SK-N-SH (cell line): ENCODE data around the gene RRH. TPM values are rescaled to one million over a fixed set of nuclear protein-coding genes. Genes with fewer than 3 reads are reported as not detected.

Experiments
- CTCF ChIA-PET: fragments of 300-600, 350-600 bp; formaldehyde crosslinking; extraction: SDS; loops from one replicate; lab custom pipeline; 2021; lab: Yijun Ruan, JAX
- POLR2A ChIA-PET: fragments of 350-600 bp; sonication (Branson Sonifier 250); formaldehyde crosslinking; extraction: SDS; loops from one replicate; lab custom pipeline; 2020; ENCODE audit warnings: antibody characterized with exemption, inconsistent platforms; lab: Yijun Ruan, JAX
- DNase-seq: peaks from one replicate; pipeline ENCODE4 v3.0.0; 2012
- H2AFZ ChIP-seq: fragments of 200-600 bp; sonication (generic); 2 replicates; pipeline ENCODE4 v1.8.1; 2016; ENCODE audit warnings: antibody characterized with exemption, mild to moderate bottlenecking, low read depth
- H3F3A ChIP-seq: fragments of 200-600 bp; sonication (generic); replicated peaks from 2 replicates; pipeline ENCODE3; 2016; ENCODE audit warnings: antibody characterized with exemption, mild to moderate bottlenecking; ENCODE audit not compliant: insufficient read depth
- H3K27ac ChIP-seq, 2 experiments: fragments of 200-500 bp in 1 of 2; fragments of 200-600 bp in 1 of 2; sonication (Bioruptor generic) in 1 of 2; sonication (generic), shearing (Covaris generic) in 1 of 2; 2 replicates each; pipeline versions ENCODE4 v1.5.1 to v1.6.1; 2014 to 2016; ENCODE audit warnings: low read depth in 2 of 2, inconsistent platforms in 1 of 2, low read length in 1 of 2, mild to moderate bottlenecking in 1 of 2, mixed read lengths in 1 of 2
- H3K27me3 ChIP-seq: fragments of 200-600 bp; sonication (generic), shearing (Covaris generic); 2 replicates; pipeline ENCODE4 v1.6.1; 2016; ENCODE audit warnings: mixed run types; ENCODE audit not compliant: insufficient read depth
- H3K36me3 ChIP-seq, 2 experiments: fragments of 200-500 bp in 1 of 2; fragments of 200-600 bp in 1 of 2; sonication (Bioruptor generic) in 1 of 2; sonication (generic) in 1 of 2; replicated peaks in 1 of 2; 2 replicates each; pipeline versions ENCODE3 to v1.5.1; 2014 to 2016; ENCODE audit warnings: low read length in 1 of 2, mild to moderate bottlenecking in 1 of 2; ENCODE audit not compliant: insufficient read depth in 2 of 2, control insufficient read depth in 1 of 2
- H3K4me1 ChIP-seq, 2 experiments: fragments of 200-500 bp in 1 of 2; fragments of 200-600 bp in 1 of 2; sonication (Bioruptor generic) in 1 of 2; sonication (generic), shearing (Covaris generic) in 1 of 2; 2 replicates each; pipeline versions ENCODE4 v1.5.1 to v1.6.1; 2014 to 2016; ENCODE audit warnings: low read depth in 1 of 2, low read length in 1 of 2, mixed run types in 1 of 2; ENCODE audit not compliant: insufficient read depth in 2 of 2, control insufficient read depth in 1 of 2
- H3K4me2 ChIP-seq: fragments of 200-600 bp; sonication (generic), shearing (Covaris generic); 2 replicates; pipeline ENCODE4 v1.6.1; 2017; ENCODE audit warnings: mixed run types
- H3K4me3 ChIP-seq, 2 experiments: fragments of 200-500 bp in 1 of 2; fragments of 200-600 bp in 1 of 2; sonication (Bioruptor generic) in 1 of 2; sonication (generic), shearing (Covaris generic) in 1 of 2; 2 replicates each; pipeline versions ENCODE4 v1.5.1 to v1.8.1; 2014 to 2016; ENCODE audit warnings: low read depth in 2 of 2, inconsistent platforms in 1 of 2, low read length in 1 of 2, mild to moderate bottlenecking in 1 of 2, mixed read lengths in 1 of 2, moderate library complexity in 1 of 2
- H3K79me2 ChIP-seq: fragments of 200-600 bp; sonication (generic); 2 replicates; pipeline ENCODE4 v1.8.1; 2017; ENCODE audit warnings: mild to moderate bottlenecking; ENCODE audit not compliant: insufficient read depth
- H3K9ac ChIP-seq: fragments of 200-600 bp; sonication (generic); 2 replicates; pipeline ENCODE4 v1.6.1; 2017; ENCODE audit warnings: mixed run types
- H3K9me2 ChIP-seq: fragments of 200-600 bp; sonication (generic); 2 replicates; pipeline ENCODE4 v1.6.1; 2017; ENCODE audit warnings: mixed run types
- H3K9me3 ChIP-seq: fragments of 200-600 bp; sonication (generic); 2 replicates; pipeline ENCODE4 v1.6.1; 2017; ENCODE audit warnings: mixed run types, mild to moderate bottlenecking, moderate library complexity
- H4K20me1 ChIP-seq: fragments of 200-600 bp; sonication (generic); 2 replicates; pipeline ENCODE4 v1.6.1; 2017; ENCODE audit warnings: mild to moderate bottlenecking, mixed run types; ENCODE audit not compliant: insufficient read depth
- ELF1 ChIP-seq: IDR thresholded peaks from 2 replicates; pipeline ENCODE4 v1.4.0; 2012
- FOSL2 ChIP-seq: IDR thresholded peaks from 2 replicates; pipeline ENCODE4 v1.4.0; 2012; ENCODE audit warnings: low read depth, mild to moderate bottlenecking, moderate library complexity, borderline replicate concordance
- FOXJ3 ChIP-seq: sonication (generic); formaldehyde crosslinking; IDR thresholded peaks from 2 replicates; pipeline ENCODE4 v1.5.1; 2020; ENCODE audit warnings: mild to moderate bottlenecking, missing genetic modification reagents
- FOXM1 ChIP-seq: IDR thresholded peaks from 2 replicates; pipeline ENCODE4 v1.4.0; 2012; ENCODE audit warnings: low read depth, mild to moderate bottlenecking
- GABPA ChIP-seq: IDR thresholded peaks from 2 replicates; pipeline ENCODE4 v1.4.0; 2012; ENCODE audit warnings: low read depth, mild to moderate bottlenecking
- MEF2A ChIP-seq: IDR thresholded peaks from 2 replicates; pipeline ENCODE4 v1.4.0; 2012; ENCODE audit warnings: low read depth, borderline replicate concordance
- MXI1 ChIP-seq: IDR thresholded peaks from 2 replicates; pipeline ENCODE4 v1.6.1; 2012; ENCODE audit warnings: mild to moderate bottlenecking, low read depth, low read length, improper control_type of control experiment
- NFIC ChIP-seq: IDR thresholded peaks from 2 replicates; pipeline ENCODE4 v1.4.0; 2012; ENCODE audit warnings: borderline replicate concordance
- POLR2AphosphoS5 ChIP-seq: IDR thresholded peaks from 2 replicates; pipeline ENCODE4 v1.6.1; 2012; ENCODE audit warnings: low read depth, low read length
- RCOR1 ChIP-seq: fragments of 150-350 bp; IDR thresholded peaks from 2 replicates; pipeline ENCODE4 v1.6.1; 2017; ENCODE audit warnings: antibody characterized with exemption, low read length
- RFX5 ChIP-seq: IDR thresholded peaks from 2 replicates; pipeline ENCODE4 v1.6.1; 2012; ENCODE audit warnings: mild to moderate bottlenecking, improper control_type of control experiment, low read length
- RXRA ChIP-seq: IDR thresholded peaks from 2 replicates; pipeline ENCODE4 v1.4.0; 2012; ENCODE audit warnings: low read depth, mild to moderate bottlenecking, borderline replicate concordance
- SIN3A ChIP-seq: IDR thresholded peaks from 2 replicates; pipeline ENCODE4 v1.6.1; 2012; ENCODE audit warnings: low read depth, mild to moderate bottlenecking, low read length, moderate library complexity, borderline replicate concordance
- SMC3 ChIP-seq: IDR thresholded peaks from 2 replicates; pipeline ENCODE4 v1.6.1; 2012; ENCODE audit warnings: low read depth, low read length, improper control_type of control experiment
- TAF1 ChIP-seq: IDR thresholded peaks from 2 replicates; pipeline ENCODE4 v1.6.1; 2012; ENCODE audit warnings: low read depth, mild to moderate bottlenecking, low read length, moderate library complexity, borderline replicate concordance
- TCF12 ChIP-seq: IDR thresholded peaks from 2 replicates; pipeline ENCODE4 v1.4.0; 2012
- TEAD4 ChIP-seq: IDR thresholded peaks from 2 replicates; pipeline ENCODE4 v1.4.0; 2012; ENCODE audit warnings: mild to moderate bottlenecking, borderline replicate concordance; ENCODE audit not compliant: insufficient read depth
- YY1 ChIP-seq: IDR thresholded peaks from 2 replicates; pipeline ENCODE4 v1.4.0; 2012; ENCODE audit warnings: low read depth, mild to moderate bottlenecking
- WGBS: methylation state at CpG from one replicate; pipeline ENCODE4 v1.1.6; 2017; ENCODE audit warnings: low lambda C conversion rate; 5-methylcytosine and 5-hydroxymethylcytosine counted together
- polyA plus RNA-seq, 3 experiments: library from polyadenylated mRNA; depleted of rRNA; stranded (reverse); fragments of >200 nt; gene quantifications; 2 replicates each; pipeline ENCODE4 v1.2.3, GENCODE V29; 2012
- TF ChIP-seq, protein P1 (sequence below): fragments of 200-600 bp; sonication (generic); IDR thresholded peaks from 2 replicates; pipeline ENCODE4 v1.6.1; 2017; ENCODE audit warnings: antibody characterized with exemption, mild to moderate bottlenecking, moderate library complexity
- TF ChIP-seq, protein P2 (sequence below): IDR thresholded peaks from 2 replicates; pipeline ENCODE4 v1.6.1; 2012; ENCODE audit warnings: mild to moderate bottlenecking, low read depth, low read length, moderate library complexity
- TF ChIP-seq, protein P3 (sequence below): fragments of 150-350 bp; IDR thresholded peaks from 2 replicates; pipeline ENCODE4 v1.6.1; 2016; ENCODE audit warnings: mild to moderate bottlenecking, low read depth, low read length
- TF ChIP-seq, protein P4 (sequence below): IDR thresholded peaks from 2 replicates; pipeline ENCODE4 v1.4.0; 2012; ENCODE audit warnings: low read depth

The RRH gene
- polyA plus RNA-seq, 1 of the 3 experiments (the other 2 are of a cell fraction): 0.05 TPM

DNA sequence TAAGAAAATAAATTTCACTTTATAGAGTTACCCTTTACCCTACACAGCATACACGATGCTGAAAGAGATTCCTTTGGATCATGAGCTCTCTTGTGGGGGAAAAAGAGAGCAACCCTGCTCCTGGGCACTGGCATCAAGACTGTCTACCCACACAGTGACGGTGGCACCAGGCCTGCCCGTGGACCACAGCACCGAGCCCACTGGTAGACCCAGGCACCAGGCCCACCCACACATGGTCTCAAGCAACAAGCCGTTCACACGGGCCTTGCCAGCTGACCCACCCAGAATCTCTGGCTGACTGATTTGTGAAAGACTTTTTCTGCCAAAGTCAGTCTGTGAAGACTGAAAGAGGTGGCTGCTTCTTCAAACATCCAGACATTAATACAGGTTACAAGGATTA is 32.7 kb upstream of the RRH start:
- no peaks in the 10 kb centered on the region for H3K27me3 ChIP-seq

DNA sequence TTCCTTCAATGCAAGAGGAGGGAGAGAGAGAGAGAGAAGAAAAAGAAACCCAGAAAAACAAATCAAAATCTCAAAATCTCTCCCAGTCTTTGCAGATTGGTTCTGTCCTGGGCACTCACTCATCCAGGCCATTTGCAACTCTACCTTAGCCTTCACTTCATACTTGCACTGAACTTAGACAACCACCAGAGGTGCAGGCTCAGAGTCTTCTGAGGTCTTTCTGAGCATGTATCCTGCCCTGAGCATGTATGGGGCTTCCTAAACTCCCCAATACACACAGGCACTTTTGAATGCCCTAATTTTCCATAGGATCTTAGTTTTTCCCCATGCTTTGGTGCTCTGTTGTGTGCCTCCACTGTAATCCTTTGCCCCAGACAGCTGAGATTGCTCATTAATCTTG is 28.9 kb upstream of the RRH start:
- Histone ChIP-seq H3K27me3 (no peaks in the 10 kb centered on the region), H3K4me3 (no peak overlapping the region), H3K79me2 (no peaks in the 10 kb centered on the region), H3K9ac (no peak overlapping the region), H3K9me2 (no peaks in the 10 kb centered on the region), H4K20me1 (no peaks in the 10 kb centered on the region), H2AFZ (no peak overlapping the region), H3K9me3 (no peaks in the 10 kb centered on the region; the same call in 1 of the 2 replicates), H3K4me2 (no peak overlapping the region), H3F3A (no peaks in the 10 kb centered on the region), H3K36me3 (no peaks in the 10 kb centered on the region), H3K27ac (no peak overlapping the region), H3K4me1 (no peaks in the 10 kb centered on the region; a peak in 3 of 4 replicates)
- no peak for TF ChIP-seq POLR2AphosphoS5
- no peak for TF ChIP-seq ELF1
- no peak for TF ChIP-seq MEF2A
- no peak for TF ChIP-seq MXI1
- no peak for TF ChIP-seq SMC3
- TF ChIP-seq RXRA: no peak
- TF ChIP-seq NFIC: no peak
- no peak for TF ChIP-seq TCF12
- no peak for TF ChIP-seq YY1
- TF ChIP-seq GABPA: no peak
- no peak for TF ChIP-seq FOXM1
- TF ChIP-seq, protein P1, sequence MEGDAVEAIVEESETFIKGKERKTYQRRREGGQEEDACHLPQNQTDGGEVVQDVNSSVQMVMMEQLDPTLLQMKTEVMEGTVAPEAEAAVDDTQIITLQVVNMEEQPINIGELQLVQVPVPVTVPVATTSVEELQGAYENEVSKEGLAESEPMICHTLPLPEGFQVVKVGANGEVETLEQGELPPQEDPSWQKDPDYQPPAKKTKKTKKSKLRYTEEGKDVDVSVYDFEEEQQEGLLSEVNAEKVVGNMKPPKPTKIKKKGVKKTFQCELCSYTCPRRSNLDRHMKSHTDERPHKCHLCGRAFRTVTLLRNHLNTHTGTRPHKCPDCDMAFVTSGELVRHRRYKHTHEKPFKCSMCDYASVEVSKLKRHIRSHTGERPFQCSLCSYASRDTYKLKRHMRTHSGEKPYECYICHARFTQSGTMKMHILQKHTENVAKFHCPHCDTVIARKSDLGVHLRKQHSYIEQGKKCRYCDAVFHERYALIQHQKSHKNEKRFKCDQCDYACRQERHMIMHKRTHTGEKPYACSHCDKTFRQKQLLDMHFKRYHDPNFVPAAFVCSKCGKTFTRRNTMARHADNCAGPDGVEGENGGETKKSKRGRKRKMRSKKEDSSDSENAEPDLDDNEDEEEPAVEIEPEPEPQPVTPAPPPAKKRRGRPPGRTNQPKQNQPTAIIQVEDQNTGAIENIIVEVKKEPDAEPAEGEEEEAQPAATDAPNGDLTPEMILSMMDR: no peak
- TF ChIP-seq, protein P2, sequence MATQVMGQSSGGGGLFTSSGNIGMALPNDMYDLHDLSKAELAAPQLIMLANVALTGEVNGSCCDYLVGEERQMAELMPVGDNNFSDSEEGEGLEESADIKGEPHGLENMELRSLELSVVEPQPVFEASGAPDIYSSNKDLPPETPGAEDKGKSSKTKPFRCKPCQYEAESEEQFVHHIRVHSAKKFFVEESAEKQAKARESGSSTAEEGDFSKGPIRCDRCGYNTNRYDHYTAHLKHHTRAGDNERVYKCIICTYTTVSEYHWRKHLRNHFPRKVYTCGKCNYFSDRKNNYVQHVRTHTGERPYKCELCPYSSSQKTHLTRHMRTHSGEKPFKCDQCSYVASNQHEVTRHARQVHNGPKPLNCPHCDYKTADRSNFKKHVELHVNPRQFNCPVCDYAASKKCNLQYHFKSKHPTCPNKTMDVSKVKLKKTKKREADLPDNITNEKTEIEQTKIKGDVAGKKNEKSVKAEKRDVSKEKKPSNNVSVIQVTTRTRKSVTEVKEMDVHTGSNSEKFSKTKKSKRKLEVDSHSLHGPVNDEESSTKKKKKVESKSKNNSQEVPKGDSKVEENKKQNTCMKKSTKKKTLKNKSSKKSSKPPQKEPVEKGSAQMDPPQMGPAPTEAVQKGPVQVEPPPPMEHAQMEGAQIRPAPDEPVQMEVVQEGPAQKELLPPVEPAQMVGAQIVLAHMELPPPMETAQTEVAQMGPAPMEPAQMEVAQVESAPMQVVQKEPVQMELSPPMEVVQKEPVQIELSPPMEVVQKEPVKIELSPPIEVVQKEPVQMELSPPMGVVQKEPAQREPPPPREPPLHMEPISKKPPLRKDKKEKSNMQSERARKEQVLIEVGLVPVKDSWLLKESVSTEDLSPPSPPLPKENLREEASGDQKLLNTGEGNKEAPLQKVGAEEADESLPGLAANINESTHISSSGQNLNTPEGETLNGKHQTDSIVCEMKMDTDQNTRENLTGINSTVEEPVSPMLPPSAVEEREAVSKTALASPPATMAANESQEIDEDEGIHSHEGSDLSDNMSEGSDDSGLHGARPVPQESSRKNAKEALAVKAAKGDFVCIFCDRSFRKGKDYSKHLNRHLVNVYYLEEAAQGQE: no peak
- no peak for TF ChIP-seq FOSL2
- no peak for TF ChIP-seq RFX5
- DNase-seq: no peak
- CTCF ChIA-PET: no interaction called here
- POLR2A ChIA-PET: no interaction called here

More for the DNA sequence above, 32.7 kb upstream of the RRH start:
- H3K4me2 ChIP-seq: no peak overlapping the region
- H3K4me1 ChIP-seq: no peaks in the 10 kb centered on the region
- H2AFZ ChIP-seq: no peak overlapping the region
- DNase-seq: no peak
- H3K79me2 ChIP-seq: no peaks in the 10 kb centered on the region; the same call in 1 of the 2 replicates
- H3K36me3 ChIP-seq: no peaks in the 10 kb centered on the region
- no peak overlapping the region for H3K27ac ChIP-seq
- H3K9me3 ChIP-seq: no peaks in the 10 kb centered on the region; the same call in 1 of the 2 replicates
- no peaks in the 10 kb centered on the region for H3K9me2 ChIP-seq
- TF ChIP-seq TEAD4 (no peak), GABPA (no peak), FOXJ3 (CRISPR knock-in tag) (no peak), TCF12 (no peak), TAF1 (no peak), RCOR1 (no peak), FOXM1 (no peak), POLR2AphosphoS5 (no peak), SIN3A (no peak), ELF1 (no peak), MXI1 (no peak), MEF2A (no peak)
- TF ChIP-seq, protein P3, sequence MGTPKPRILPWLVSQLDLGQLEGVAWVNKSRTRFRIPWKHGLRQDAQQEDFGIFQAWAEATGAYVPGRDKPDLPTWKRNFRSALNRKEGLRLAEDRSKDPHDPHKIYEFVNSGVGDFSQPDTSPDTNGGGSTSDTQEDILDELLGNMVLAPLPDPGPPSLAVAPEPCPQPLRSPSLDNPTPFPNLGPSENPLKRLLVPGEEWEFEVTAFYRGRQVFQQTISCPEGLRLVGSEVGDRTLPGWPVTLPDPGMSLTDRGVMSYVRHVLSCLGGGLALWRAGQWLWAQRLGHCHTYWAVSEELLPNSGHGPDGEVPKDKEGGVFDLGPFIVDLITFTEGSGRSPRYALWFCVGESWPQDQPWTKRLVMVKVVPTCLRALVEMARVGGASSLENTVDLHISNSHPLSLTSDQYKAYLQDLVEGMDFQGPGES: no peak
- TF ChIP-seq, protein P4, sequence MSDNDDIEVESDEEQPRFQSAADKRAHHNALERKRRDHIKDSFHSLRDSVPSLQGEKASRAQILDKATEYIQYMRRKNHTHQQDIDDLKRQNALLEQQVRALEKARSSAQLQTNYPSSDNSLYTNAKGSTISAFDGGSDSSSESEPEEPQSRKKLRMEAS: no peak
- H3K4me3 ChIP-seq: no peak overlapping the region
- 4% methylated on average over 6 of the region's 6 CpGs for WGBS
- no peaks in the 10 kb centered on the region for H4K20me1 ChIP-seq
- ChIA-PET CTCF (no interaction called here), POLR2A (no interaction called here)
- no peak overlapping the region for H3K9ac ChIP-seq
- no peaks in the 10 kb centered on the region for H3F3A ChIP-seq
